Coronary artery (tissue), 2 donors: ENCODE data around the gene GLB1L3.
A peak's percentile ranks its signal among the peaks of the same experiment; 100 is the strongest.
"Not testable (repeated sequence)": the region's sequence is repeated elsewhere in the genome, so short reads cannot be mapped to it uniquely, and the experiment has no call there.

Experiments used
- DNase-seq: peaks from one replicate; pipeline ENCODE4 v3.0.0-alpha.2; 2017; ENCODE audit warnings: low spot score
- H3K27ac ChIP-seq, 2 donors: fragments of 200-600 bp; sonication (generic); one replicate each; pipeline ENCODE4 v1.5.1; 2016 to 2019
- H3K4me3 ChIP-seq: fragments of 200-600 bp; sonication (generic); 2 replicates; pipeline ENCODE4 v1.5.1; 2016; ENCODE audit warnings: mild to moderate bottlenecking, moderate library complexity
- CTCF ChIP-seq: fragments of 200-600 bp; sonication (generic); IDR thresholded peaks from one replicate; pipeline ENCODE4 v1.5.1; 2019; ENCODE audit warnings: antibody characterized with exemption

Gene GLB1L3

GRCh38 chr11:134276396-134277182 is 410 bp downstream of the GLB1L3 start:
- DNase-seq = no peak
- Histone ChIP-seq H3K4me3 (peak overlapping the region; percentile 60), H3K27ac (no peak overlapping the region)
- no peak for TF ChIP-seq CTCF

GRCh38 chr11:134277183-134278001 is 1.2 kb downstream of the GLB1L3 start:
- Histone ChIP-seq H3K4me3 (peak overlapping the region; percentile 60), H3K27ac (no peak overlapping the region)
- DNase-seq = no peak
- TF ChIP-seq CTCF = no peak

- H3K4me3 ChIP-seq = no peak overlapping the region
- DNase-seq = no peak
- no peak for TF ChIP-seq CTCF
- H3K27ac ChIP-seq = no peak overlapping the region
Observed at GRCh38 chr11:134278356-134278755, 2.2 kb downstream of the GLB1L3 start.

- DNase-seq, H3K4me3 ChIP-seq, H3K27ac ChIP-seq: not testable (repeated sequence)
Observed at GRCh38 chr11:134281635-134282034, 5.5 kb downstream of the GLB1L3 start.

GRCh38 chr11:134282121-134283045 is 6.2 kb downstream of the GLB1L3 start:
- no peak overlapping the region for H3K4me3 ChIP-seq
- TF ChIP-seq CTCF = no peak
- DNase-seq = no peak
- H3K27ac ChIP-seq = no peak overlapping the region

- no peak for DNase-seq
- Histone ChIP-seq H3K4me3 (no peak overlapping the region), H3K27ac (no peak overlapping the region)
- no peak for TF ChIP-seq CTCF
Observed at GRCh38 chr11:134283461-134284230, 7.5 kb downstream of the GLB1L3 start.

GRCh38 chr11:134284349-134284748 is 8.2 kb downstream of the GLB1L3 start:
- not testable (repeated sequence) for DNase-seq, H3K27ac ChIP-seq, H3K4me3 ChIP-seq
